H9 (cell line): ENCODE results near the gene SHTN1. TPM values are rescaled to one million over a fixed set of nuclear protein-coding genes. Genes with fewer than 3 reads are reported as not detected.

ENCODE experiments used
- DNase-seq: peaks from one replicate; pipeline ENCODE4 v3.0.0-alpha.2; 2017
- H2AFZ ChIP-seq: one replicate; pipeline ENCODE4 v1.6.1; 2013; ENCODE audit warnings: mild to moderate bottlenecking, low read length, control low read depth, moderate library complexity
- H2AK5ac ChIP-seq: 2 replicates; pipeline ENCODE4 v1.6.1; 2013; ENCODE audit warnings: low read length, control low read depth, mixed read lengths; ENCODE audit not compliant: insufficient read length
- H2BK120ac ChIP-seq: one replicate; pipeline ENCODE4 v1.6.1; 2013; ENCODE audit warnings: low read depth, mild to moderate bottlenecking, low read length, control low read depth, inconsistent platforms; ENCODE audit not compliant: poor library complexity, severe bottlenecking
- H2BK12ac ChIP-seq: 2 replicates; pipeline ENCODE4 v1.6.1; 2013; ENCODE audit warnings: low read length, control low read depth, mixed read lengths, low read depth; ENCODE audit not compliant: insufficient read length
- H2BK15ac ChIP-seq: 2 replicates; pipeline ENCODE4 v1.6.1; 2013; ENCODE audit warnings: low read depth, low read length, control low read depth
- H2BK20ac ChIP-seq: one replicate; pipeline ENCODE4 v1.6.1; 2013; ENCODE audit warnings: low read depth, mild to moderate bottlenecking, low read length, control low read depth, inconsistent platforms; ENCODE audit not compliant: poor library complexity, severe bottlenecking
- H2BK5ac ChIP-seq: 2 replicates; pipeline ENCODE4 v1.6.1; 2013; ENCODE audit warnings: low read length, control low read depth, mixed read lengths; ENCODE audit not compliant: insufficient read length
- H3K14ac ChIP-seq: 2 replicates; pipeline ENCODE4 v1.6.1; 2013; ENCODE audit warnings: low read length, control low read depth; ENCODE audit not compliant: insufficient read depth
- H3K18ac ChIP-seq: 2 replicates; pipeline ENCODE4 v1.6.1; 2013; ENCODE audit warnings: low read depth, mild to moderate bottlenecking, mixed read lengths, low read length, control low read depth; ENCODE audit not compliant: insufficient read length
- H3K23ac ChIP-seq: 2 replicates; pipeline ENCODE4 v1.6.1; 2013; ENCODE audit warnings: low read length, control low read depth, mixed read lengths, low read depth; ENCODE audit not compliant: insufficient read length
- H3K23me2 ChIP-seq: 2 replicates; pipeline ENCODE4 v1.6.1; 2013; ENCODE audit warnings: low read depth, mild to moderate bottlenecking, mixed read lengths, low read length, control low read depth; ENCODE audit not compliant: insufficient read length, poor library complexity, severe bottlenecking
- H3K27ac ChIP-seq: 2 replicates; pipeline ENCODE4 v1.5.1; 2013; ENCODE audit warnings: low read length, control low read depth, mixed read lengths, low read depth; ENCODE audit not compliant: insufficient read length
- H3K27me3 ChIP-seq: 2 replicates; pipeline ENCODE4 v1.6.1; 2013; ENCODE audit warnings: low read length, control low read depth, inconsistent platforms; ENCODE audit not compliant: insufficient read depth
- H3K4ac ChIP-seq: 2 replicates; pipeline ENCODE4 v1.6.1; 2013; ENCODE audit warnings: low read depth, mild to moderate bottlenecking, control low read depth, inconsistent platforms, low read length, moderate library complexity
- H3K4me1 ChIP-seq: 2 replicates; pipeline ENCODE4 v1.6.1; 2013; ENCODE audit warnings: low read length, control low read depth, inconsistent platforms; ENCODE audit not compliant: insufficient read depth
- H3K4me2 ChIP-seq: 2 replicates; pipeline ENCODE4 v1.6.1; 2013; ENCODE audit warnings: low read length, control low read depth, mixed read lengths; ENCODE audit not compliant: insufficient read length, insufficient read depth
- H3K56ac ChIP-seq: 2 replicates; pipeline ENCODE4 v1.6.1; 2013; ENCODE audit warnings: low read depth, mild to moderate bottlenecking, mixed read lengths, low read length, control low read depth; ENCODE audit not compliant: insufficient read length
- H3K79me1 ChIP-seq: 2 replicates; pipeline ENCODE4 v1.6.1; 2013; ENCODE audit warnings: low read depth, mild to moderate bottlenecking, moderate library complexity, low read length, control low read depth, inconsistent platforms; ENCODE audit not compliant: insufficient read depth, poor library complexity, severe bottlenecking
- H3K79me2 ChIP-seq: 2 replicates; pipeline ENCODE4 v1.6.1; 2013; ENCODE audit warnings: low read length, control low read depth, inconsistent platforms; ENCODE audit not compliant: insufficient read depth
- H3K9ac ChIP-seq: 2 replicates; pipeline ENCODE4 v1.6.1; 2013; ENCODE audit warnings: low read length, control low read depth, mixed read lengths; ENCODE audit not compliant: insufficient read length; ENCODE audit errors: extremely low read depth
- H3K9me3 ChIP-seq: one replicate; pipeline ENCODE4 v1.6.1; 2013; ENCODE audit warnings: low read depth, low read length, inconsistent platforms; ENCODE audit not compliant: control insufficient read depth
- H3T11ph ChIP-seq: one replicate; pipeline ENCODE4 v1.6.1; 2013; ENCODE audit warnings: mild to moderate bottlenecking, low read length, control low read depth, inconsistent platforms
- H4K20me1 ChIP-seq: one replicate; pipeline ENCODE4 v1.6.1; 2013; ENCODE audit not compliant: control insufficient read depth, insufficient read length, insufficient read depth
- H4K5ac ChIP-seq: 2 replicates; pipeline ENCODE4 v1.6.1; 2013; ENCODE audit warnings: low read depth, mild to moderate bottlenecking, mixed read lengths, low read length, control low read depth; ENCODE audit not compliant: insufficient read length
- H4K8ac ChIP-seq: replicated peaks from 2 replicates; pipeline ENCODE4 v1.6.1; 2013; ENCODE audit warnings: low read length, control low read depth, mixed read lengths, low read depth; ENCODE audit not compliant: insufficient read length
- H4K91ac ChIP-seq: 2 replicates; pipeline ENCODE4 v1.6.1; 2013; ENCODE audit warnings: low read depth, mild to moderate bottlenecking, moderate library complexity, mixed read lengths, low read length, control low read depth; ENCODE audit not compliant: insufficient read length
- H3K27ac Mint-ChIP-seq, 3 experiments: 2 replicates in 2 of 3; 3 replicates in 1 of 3; pipeline ENCODE4 v1.8.0; 2020 to 2021; ENCODE audit warnings: mixed read lengths in 3 of 3, mild to moderate bottlenecking in 1 of 3, moderate library complexity in 1 of 3
- H3K27me3 Mint-ChIP-seq: 2 replicates; pipeline ENCODE4 v1.8.0; 2021; ENCODE audit warnings: low read depth, mild to moderate bottlenecking, moderate library complexity, mixed read lengths
- H3K36me3 Mint-ChIP-seq, 3 experiments: 2 replicates in 2 of 3; 3 replicates in 1 of 3; pipeline ENCODE4 v1.8.0; 2020 to 2021; ENCODE audit warnings: low read depth in 3 of 3, mixed read lengths in 3 of 3; ENCODE audit not compliant: insufficient read depth in 1 of 3
- H3K4me1 Mint-ChIP-seq, 2 experiments: 2 replicates each; pipeline ENCODE4 v1.8.0; 2020; ENCODE audit warnings: mixed read lengths in 2 of 2
- H3K4me3 Mint-ChIP-seq, 2 experiments: 2 replicates in 1 of 2; 3 replicates in 1 of 2; pipeline ENCODE4 v1.8.0; 2020 to 2021; ENCODE audit warnings: mild to moderate bottlenecking in 2 of 2, mixed read lengths in 2 of 2, moderate library complexity in 1 of 2
- H3K9me3 Mint-ChIP-seq, 2 experiments: 2 replicates in 1 of 2; 3 replicates in 1 of 2; pipeline ENCODE4 v1.8.0; 2020; ENCODE audit warnings: mild to moderate bottlenecking in 2 of 2, mixed read lengths in 2 of 2, moderate library complexity in 1 of 2
- WGBS: extraction: QIAGEN DNeasy Blood & Tissue Kit; methylation state at CpG from one replicate; pipeline ENCODE4 v1.1.7; 2013; ENCODE audit warnings: missing lambda C conversion rate, low lambda C conversion rate, mixed read lengths; ENCODE audit not compliant: insufficient read length; ENCODE audit errors: extremely low coverage; 5-methylcytosine and 5-hydroxymethylcytosine counted together
- total RNA-seq: library from RNA; stranded (reverse); gene quantifications from 2 replicates; pipeline ENCODE4 v1.2.1, GENCODE V29; 2021
- TF ChIP-seq, protein P1 (sequence below): fragments of 200-600 bp; sonication (generic); conservative IDR thresholded peaks from 3 replicates; pipeline ENCODE4 v1.8.0; 2021; ENCODE audit warnings: antibody characterized with exemption, mild to moderate bottlenecking

Gene SHTN1
- total RNA-seq, 1 experiment from 2014 or later = 22.1 TPM

DNA sequence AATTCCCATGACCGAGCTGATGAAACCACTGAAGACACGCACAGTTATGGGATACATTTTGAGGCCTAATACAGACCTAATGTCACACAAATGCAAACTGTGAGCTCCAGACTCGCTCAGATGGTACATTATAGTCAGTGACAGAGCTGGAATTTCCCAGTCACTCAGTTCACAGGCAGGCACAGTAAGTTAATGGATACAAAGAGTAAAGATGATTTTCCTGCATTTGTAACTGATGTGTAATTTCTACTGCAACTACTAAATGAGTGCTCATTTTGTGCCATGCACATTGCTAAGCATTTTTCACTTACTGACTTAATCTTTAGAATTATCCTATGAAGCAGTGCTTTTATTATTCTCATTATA is 99.2 kb downstream of the SHTN1 start:
- no peak overlapping the region for H3K23ac ChIP-seq
- no peaks in the 10 kb centered on the region for H3K27me3 ChIP-seq
- H4K20me1 ChIP-seq = no peaks in the 10 kb centered on the region
- Mint-ChIP-seq H3K4me3 (no peak overlapping the region), H3K27ac (no peak overlapping the region), H3K4me1 (peaks cover 6 to 8% of the 10 kb centered on the region in 2 experiments), H3K9me3 (no peaks in the 10 kb centered on the region), H3K36me3 (peaks cover 0 to 3% (median 0%) of the 10 kb centered on the region in 3 experiments; a peak in 2 of 7 replicates), H3K27me3 (no peaks in the 10 kb centered on the region)
- H3K79me2 ChIP-seq = no peaks in the 10 kb centered on the region
- no CpG with 5 or more reads among the region's 3 CpGs for WGBS
- H2BK12ac ChIP-seq = no peak overlapping the region
- no peak overlapping the region for H2BK120ac ChIP-seq
- no peak for DNase-seq
- H3K14ac ChIP-seq = no peak overlapping the region
- no peaks in the 10 kb centered on the region for H3K23me2 ChIP-seq
- H3T11ph ChIP-seq = no peak overlapping the region
- H3K4me1 ChIP-seq = no peaks in the 10 kb centered on the region
- no peak overlapping the region for H4K5ac ChIP-seq
- TF ChIP-seq, protein P1, sequence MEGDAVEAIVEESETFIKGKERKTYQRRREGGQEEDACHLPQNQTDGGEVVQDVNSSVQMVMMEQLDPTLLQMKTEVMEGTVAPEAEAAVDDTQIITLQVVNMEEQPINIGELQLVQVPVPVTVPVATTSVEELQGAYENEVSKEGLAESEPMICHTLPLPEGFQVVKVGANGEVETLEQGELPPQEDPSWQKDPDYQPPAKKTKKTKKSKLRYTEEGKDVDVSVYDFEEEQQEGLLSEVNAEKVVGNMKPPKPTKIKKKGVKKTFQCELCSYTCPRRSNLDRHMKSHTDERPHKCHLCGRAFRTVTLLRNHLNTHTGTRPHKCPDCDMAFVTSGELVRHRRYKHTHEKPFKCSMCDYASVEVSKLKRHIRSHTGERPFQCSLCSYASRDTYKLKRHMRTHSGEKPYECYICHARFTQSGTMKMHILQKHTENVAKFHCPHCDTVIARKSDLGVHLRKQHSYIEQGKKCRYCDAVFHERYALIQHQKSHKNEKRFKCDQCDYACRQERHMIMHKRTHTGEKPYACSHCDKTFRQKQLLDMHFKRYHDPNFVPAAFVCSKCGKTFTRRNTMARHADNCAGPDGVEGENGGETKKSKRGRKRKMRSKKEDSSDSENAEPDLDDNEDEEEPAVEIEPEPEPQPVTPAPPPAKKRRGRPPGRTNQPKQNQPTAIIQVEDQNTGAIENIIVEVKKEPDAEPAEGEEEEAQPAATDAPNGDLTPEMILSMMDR = no peak
- H2BK15ac ChIP-seq = no peak overlapping the region
- no peaks in the 10 kb centered on the region for H3K79me1 ChIP-seq
- H3K4me2 ChIP-seq = no peak overlapping the region
- no peaks in the 10 kb centered on the region for H3K9me3 ChIP-seq
- no peak overlapping the region for H3K9ac ChIP-seq
- no peak overlapping the region for H3K27ac ChIP-seq
- H2BK5ac ChIP-seq = no peak overlapping the region
- no peak overlapping the region for H3K18ac ChIP-seq
- H3K4ac ChIP-seq = no peak overlapping the region
- H4K91ac ChIP-seq = no peak overlapping the region
- H4K8ac ChIP-seq = no peak overlapping the region
- no peak overlapping the region for H3K56ac ChIP-seq
- H2AFZ ChIP-seq = no peak overlapping the region
- H2AK5ac ChIP-seq = no peak overlapping the region
- H2BK20ac ChIP-seq = no peak overlapping the region
